Measurements from ENCODE around the gene ABCC4. TPM values are rescaled to one million over a fixed set of nuclear protein-coding genes. Genes with fewer than 3 reads are reported as not detected.

Gene ABCC4
- total and polyA plus RNA-seq, 8 donors, result 0.80 to 8.7 (median 4.1) TPM

DNA sequence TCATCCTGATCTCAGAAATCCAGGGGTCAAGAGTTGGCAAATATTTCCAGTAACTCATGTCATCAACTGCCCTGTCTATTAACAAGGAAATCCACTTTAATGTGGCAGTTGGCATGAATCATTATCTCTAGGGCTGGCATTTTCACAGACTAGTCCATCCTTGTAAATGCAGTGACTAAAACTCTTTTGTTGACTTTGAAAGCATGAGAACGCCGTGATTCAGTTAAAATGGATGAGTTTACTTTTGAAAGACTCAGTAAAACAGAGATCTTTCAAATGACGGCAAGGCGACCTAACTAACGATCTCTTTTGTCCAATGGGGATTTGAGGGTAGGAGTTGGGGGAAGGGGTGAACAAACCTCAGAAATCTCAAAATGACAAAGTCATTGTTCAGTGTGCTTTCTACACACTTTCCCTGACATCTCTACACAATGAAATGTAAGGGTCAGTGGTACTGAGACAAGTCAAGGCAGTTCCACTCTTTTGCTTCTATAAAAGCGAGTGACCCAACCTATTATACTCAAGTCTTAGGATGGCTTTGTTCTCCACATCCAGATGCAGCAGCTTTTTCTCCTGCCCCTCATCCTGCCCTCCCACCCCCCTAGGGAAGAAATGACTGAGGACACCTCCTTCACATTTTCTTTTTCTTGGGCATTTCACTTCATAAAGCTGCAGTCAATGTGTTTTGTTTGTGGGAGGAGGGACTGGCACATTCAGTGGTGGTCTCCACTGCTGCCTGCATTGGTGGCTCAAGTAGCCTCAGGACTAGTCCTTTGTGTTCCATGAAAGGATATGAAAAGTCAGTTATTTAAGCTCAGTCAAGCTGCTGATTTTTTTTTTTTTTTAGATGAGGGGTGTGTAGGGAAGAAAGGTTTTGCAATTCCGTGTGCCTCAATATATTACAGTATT, 200.5 kb downstream of the ABCC4 start:
- no peak overlapping the region for H3K27ac ChIP-seq
- intact Hi-C loops (cut with DNase I), result no loop called here
- H3K4me3 ChIP-seq, result no peak overlapping the region
- no peaks in the 10 kb centered on the region for H3K9me3 ChIP-seq
- WGBS, 2 donors, result 88 to 90% methylated on average over 7 of the region's 7 CpGs
- no peak for FAIRE-seq
- H3K4me1 ChIP-seq, result no peaks in the 10 kb centered on the region
- no peaks in the 10 kb centered on the region for H3K27me3 ChIP-seq
- DNase-seq, result no peak
- peak in 1 of 4 donors; percentile 55 for ATAC-seq
- H3K36me3 ChIP-seq, result no peaks in the 10 kb centered on the region
- no peak for TF ChIP-seq CTCF (IDR thresholded peaks at IDR 0.05)

- H3K36me3 ChIP-seq, result no peaks in the 10 kb centered on the region
- H3K27ac ChIP-seq, result no peak overlapping the region
- 96 to 97% methylated on average over 6 of the region's 6 CpGs for WGBS, 2 donors
- TF ChIP-seq CTCF (IDR thresholded peaks at IDR 0.05), result no peak
- DNase-seq (no peak), FAIRE-seq (no peak), ATAC-seq (peak in 1 of 4 donors; percentile 41)
- no peak overlapping the region for H3K4me3 ChIP-seq
- no peaks in the 10 kb centered on the region for H3K4me1 ChIP-seq
- H3K9me3 ChIP-seq, result no peaks in the 10 kb centered on the region
- no peaks in the 10 kb centered on the region for H3K27me3 ChIP-seq
- intact Hi-C loops (cut with DNase I), result no loop called here
These were observed 201.7 kb downstream of the ABCC4 start for GRCh38 chr13:95099541-95099940.

DNA sequence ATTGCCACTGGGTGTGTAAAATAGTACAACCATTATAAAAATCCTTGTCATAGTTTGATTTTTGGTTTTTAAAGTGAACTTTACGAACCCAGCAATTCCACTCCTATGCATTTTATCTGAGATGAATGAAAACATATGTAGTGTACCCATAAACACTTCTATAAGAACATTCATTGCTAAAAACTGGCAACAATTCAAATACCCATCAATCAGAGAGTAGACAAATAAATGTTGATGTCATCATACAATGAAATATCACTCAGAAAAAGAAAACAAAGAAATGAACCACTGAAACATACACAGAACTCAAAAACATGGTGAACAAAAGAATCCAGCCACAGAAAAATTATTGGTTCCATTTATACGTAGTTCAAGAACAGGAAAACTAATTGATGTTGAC, 202.3 kb downstream of the ABCC4 start:
- Histone ChIP-seq H3K4me1 (no peaks in the 10 kb centered on the region), H3K36me3 (no peaks in the 10 kb centered on the region), H3K27me3 (no peaks in the 10 kb centered on the region), H3K9me3 (no peaks in the 10 kb centered on the region), H3K27ac (no peak overlapping the region), H3K4me3 (no peak overlapping the region)
- TF ChIP-seq CTCF (IDR thresholded peaks at IDR 0.05), result no peak
- FAIRE-seq, result no peak
- no peak for DNase-seq
- no peak for ATAC-seq
- 89 to 98% methylated on average over 2 of the region's 2 CpGs for WGBS, 2 donors
- intact Hi-C loops (cut with DNase I), result no loop called here

GRCh38 chr13:95091755-95092154, 209.5 kb downstream of the ABCC4 start:
- no peak overlapping the region for H3K4me3 ChIP-seq

More at GRCh38 chr13:95091755-95092154, 209.5 kb downstream of the ABCC4 start:
- 93% methylated on average over 3 of the region's 3 CpGs for WGBS, 2 donors
- DNase-seq (no peak), FAIRE-seq (no peak), ATAC-seq (no peak)
- Histone ChIP-seq H3K36me3 (no peaks in the 10 kb centered on the region), H3K27me3 (no peaks in the 10 kb centered on the region), H3K9me3 (no peaks in the 10 kb centered on the region), H3K27ac (no peak overlapping the region), H3K4me1 (peaks cover 0 to 3% (median 0%) of the 10 kb centered on the region in 3 donors)
- no peak for TF ChIP-seq CTCF (IDR thresholded peaks at IDR 0.05)
- intact Hi-C loops (cut with DNase I), result no loop called here
